GM21390 (cell line): ENCODE data around the gene ATP5ME.
"Not testable (repeated sequence)": the region's sequence is repeated elsewhere in the genome, so short reads cannot be mapped to it uniquely, and the experiment has no call there.

ENCODE experiments used
- ATAC-seq: cut with Tn5 transposase; IDR thresholded peaks from one replicate; pipeline ENCODE4 v1.9.1; 2021; ENCODE audit not compliant: unreplicated experiment

ATP5ME gene

DNA sequence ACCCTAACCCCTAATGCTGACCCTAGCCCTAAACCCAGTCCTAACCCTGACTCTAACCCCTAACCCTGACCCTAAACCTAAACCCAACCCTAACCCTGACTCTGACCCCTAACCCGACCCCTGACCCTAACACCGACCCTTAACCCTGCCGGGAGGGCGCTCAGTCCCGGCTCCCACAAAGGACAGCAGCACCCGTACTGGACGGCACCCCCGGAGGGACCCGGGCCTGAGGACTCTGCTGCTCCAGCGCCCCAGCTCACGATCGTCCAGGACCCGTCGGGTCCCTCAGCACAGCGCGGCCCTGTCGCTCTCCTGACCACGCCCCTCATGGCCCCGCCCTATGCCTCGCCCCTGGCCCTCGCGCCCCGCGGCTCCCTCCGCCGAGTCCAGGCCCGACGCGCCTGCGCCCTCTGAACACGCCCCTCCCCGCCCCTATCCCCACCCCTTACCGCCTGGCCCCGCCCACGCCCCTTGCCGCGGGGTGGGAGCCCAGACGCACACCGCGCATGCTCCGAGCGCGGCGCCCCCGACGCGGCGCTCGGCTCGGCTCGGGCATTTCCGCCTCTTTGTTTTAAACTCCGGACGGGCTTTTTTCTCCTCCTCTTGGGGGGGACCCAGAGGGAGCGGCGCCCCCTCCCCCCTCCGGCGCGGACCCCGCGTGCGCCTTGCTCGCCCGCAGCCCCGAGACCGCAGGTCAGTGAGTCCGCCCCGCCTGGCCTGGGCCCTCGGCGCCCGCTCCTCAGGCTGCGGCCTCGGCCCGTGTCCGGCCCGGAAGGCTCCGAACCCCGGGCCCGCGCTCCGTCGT is 31.4 kb upstream of the ATP5ME start, which contains the start of gene PCGF3:
Gene PCGF3 (plus strand): TSS at position 555 of the 805 bp plus-strand sequence. CDS start 27,849 bp downstream, outside the sequence.
- ATAC-seq = peak; percentile 88

DNA sequence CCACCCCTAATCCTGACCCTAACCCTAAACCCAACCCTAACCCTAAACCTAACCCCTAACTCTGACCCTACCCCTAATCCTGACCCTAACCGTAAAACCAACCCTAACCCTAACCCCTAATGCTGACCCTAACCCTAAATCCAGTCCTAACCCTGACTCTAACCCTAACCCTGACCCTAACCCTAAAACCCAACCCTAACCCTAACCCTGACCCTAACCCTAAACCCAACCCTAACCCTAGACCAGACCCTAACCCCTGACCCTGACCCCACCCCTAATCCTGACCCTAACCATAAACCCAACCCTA is 30.8 kb upstream of the ATP5ME start:
- no peak for ATAC-seq

DNA sequence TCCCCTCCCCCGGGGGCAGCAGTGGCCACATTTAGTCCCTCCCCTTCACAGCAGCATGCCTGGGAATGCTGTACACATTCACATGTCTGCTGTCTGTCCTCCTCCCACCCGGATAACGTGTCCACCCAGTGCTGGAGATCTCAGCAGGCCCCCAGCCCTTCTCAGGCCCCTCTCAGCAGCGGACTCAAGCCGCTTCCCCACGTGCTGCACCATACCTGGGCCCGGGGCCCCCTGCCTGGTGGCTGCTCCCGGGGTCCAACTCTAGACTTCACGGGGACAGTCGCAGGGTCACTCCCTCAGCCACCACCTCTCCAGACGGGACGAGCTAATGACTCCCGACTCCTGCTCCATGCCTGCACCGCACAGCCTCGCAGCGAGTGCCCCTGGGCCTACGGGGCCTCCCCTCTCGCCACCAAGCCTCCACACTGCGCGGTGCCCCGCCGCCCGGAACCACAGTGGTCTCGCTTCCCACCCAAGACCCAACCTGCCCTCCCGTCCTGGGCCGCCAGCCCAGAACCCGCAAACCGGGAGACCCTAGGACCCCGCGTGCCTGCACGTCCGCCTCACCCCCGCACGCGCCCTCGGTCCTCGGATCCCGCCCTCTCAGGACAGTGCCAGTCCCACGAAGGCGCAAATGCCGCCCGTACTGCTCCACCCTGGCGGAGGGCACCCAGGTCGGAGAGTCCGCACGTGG is 30.3 kb upstream of the ATP5ME start:
- no peak for ATAC-seq

- no peak for ATAC-seq
Observed at GRCh38 chr4:703336-704197, 29.5 kb upstream of the ATP5ME start.

DNA sequence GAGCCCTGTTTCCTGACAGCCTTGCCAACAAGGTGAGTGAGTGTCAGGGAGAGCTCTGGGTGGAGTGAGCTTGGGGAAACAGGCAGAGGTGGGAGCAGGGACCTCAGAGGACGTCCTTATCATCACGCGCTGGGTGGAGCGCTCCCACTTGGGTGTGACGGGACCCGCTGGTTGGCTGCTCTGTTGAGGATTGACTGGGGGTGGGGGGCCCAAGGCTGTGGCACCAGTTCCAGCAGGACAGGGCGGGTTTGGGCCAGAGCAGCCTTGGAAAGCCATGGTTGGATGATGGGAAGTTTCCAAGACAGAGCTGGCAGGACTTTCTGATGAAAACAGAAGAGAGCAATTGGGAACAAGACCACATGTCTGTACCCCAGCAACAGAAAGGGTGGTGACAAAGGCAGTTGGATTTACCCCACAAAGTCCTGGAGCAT is 28.6 kb upstream of the ATP5ME start:
- ATAC-seq = no peak

DNA sequence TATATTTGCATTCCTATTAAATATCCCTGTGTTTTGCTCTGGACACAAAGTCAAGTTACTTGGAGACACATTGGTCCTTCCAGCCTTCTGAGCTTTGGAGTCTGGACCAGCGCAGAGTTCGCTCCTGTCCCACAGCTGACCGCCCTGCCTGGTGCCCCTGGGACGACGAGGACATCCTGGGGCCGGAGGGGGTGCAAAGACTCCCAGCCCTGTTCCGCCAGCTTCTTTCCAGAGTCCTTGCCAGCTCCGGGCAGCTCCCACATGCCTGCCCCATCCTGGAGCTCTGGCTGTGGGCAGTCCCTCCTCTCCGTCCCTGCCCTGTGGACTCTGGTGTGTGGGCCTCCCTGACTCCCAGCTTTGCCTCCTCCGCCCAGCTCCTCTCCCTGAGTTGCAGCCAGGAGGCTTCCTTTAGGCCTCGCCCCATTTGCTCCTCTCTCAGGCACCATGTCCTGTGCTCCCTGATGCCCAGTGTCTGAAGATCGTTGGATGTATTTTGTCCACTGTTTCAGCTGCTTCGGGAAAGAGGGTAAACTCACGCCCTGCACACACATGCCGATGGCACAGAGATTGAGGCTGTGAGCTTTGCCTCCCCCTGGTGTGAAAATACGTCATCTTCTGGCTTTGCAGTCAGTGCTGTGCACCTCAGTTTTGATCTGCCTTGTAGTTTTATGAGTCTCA is 26.6 kb upstream of the ATP5ME start:
- no peak for ATAC-seq

- ATAC-seq = no peak
Observed at GRCh38 chr4:699816-700580, 25.9 kb upstream of the ATP5ME start.

- not testable (repeated sequence) for ATAC-seq
Observed at GRCh38 chr4:694341-694940, 20.4 kb upstream of the ATP5ME start.

GRCh38 chr4:692771-693554 is 18.9 kb upstream of the ATP5ME start:
- no peak for ATAC-seq

DNA sequence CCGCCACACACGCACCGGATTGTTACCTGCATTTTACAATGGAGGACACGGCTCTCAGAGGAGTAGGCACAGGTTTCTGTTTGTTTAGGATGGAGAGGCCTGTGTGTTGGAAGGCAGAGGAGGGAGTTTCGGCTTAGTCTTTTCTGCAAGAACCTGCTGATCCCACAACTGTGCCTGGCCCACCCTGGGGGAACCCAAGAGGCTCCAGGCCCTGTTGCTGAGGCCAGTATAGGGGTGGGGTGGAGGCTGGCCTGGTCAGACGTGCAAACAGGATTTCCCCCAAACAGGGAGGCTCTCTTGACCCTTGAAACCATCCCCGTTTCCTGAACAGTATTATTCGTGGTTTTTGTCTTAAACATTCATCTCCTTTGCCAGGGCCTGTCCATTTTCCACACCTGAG is 15.6 kb upstream of the ATP5ME start:
- no peak for ATAC-seq

GRCh38 chr4:688854-689681 is 15.0 kb upstream of the ATP5ME start, which contains the start of gene SLC49A3:
Gene SLC49A3 (minus strand): TSS chr4:689151. CDS start chr4:689127, 24 bp downstream.
- ATAC-seq = no peak

DNA sequence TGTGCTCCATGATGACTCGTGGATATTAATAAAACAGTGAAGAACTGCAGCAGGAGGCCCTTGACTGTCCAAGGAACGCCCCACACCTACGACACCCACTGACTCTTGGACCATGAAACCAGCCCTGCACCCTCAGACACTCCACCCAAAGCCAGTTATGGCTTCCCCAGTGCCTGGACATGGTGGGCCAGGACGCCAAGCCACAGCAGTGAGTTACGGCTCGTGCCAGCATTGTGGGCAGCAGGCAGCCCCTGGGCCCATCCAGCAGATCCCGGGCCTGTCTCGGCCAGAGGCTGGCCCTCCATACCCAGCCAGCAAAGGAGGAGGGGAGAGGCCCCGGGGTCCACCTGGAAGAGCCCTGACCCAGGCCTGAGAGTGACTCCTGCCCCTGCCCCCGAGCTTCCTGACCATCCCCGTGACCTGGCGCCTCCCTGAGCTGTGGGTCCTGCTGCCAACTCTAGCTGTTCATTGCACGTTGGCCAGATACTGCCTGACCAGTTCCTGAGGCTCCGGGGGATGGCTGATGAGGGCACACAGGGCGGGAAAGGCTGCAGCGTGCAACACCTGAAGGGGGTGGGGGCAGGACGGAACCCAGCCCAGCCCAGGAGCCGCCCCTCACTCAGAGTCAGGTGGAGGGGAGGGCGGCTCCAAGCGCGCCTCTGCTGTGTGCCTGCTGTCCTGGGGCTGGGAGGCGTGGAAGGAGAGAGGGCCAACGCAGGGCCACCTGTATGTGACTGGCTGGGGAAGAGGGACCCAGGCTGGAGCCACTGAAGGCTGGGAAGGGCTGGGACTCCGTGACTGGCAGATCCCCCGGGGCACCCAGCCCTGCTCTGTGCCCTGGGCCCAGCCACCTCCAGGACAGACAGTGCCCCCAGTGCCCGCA is 14.1 kb upstream of the ATP5ME start:
- no peak for ATAC-seq

- no peak for ATAC-seq
Observed at GRCh38 chr4:687048-687970, 13.2 kb upstream of the ATP5ME start.

GRCh38 chr4:686413-687040 is 12.5 kb upstream of the ATP5ME start:
- ATAC-seq = no peak

DNA sequence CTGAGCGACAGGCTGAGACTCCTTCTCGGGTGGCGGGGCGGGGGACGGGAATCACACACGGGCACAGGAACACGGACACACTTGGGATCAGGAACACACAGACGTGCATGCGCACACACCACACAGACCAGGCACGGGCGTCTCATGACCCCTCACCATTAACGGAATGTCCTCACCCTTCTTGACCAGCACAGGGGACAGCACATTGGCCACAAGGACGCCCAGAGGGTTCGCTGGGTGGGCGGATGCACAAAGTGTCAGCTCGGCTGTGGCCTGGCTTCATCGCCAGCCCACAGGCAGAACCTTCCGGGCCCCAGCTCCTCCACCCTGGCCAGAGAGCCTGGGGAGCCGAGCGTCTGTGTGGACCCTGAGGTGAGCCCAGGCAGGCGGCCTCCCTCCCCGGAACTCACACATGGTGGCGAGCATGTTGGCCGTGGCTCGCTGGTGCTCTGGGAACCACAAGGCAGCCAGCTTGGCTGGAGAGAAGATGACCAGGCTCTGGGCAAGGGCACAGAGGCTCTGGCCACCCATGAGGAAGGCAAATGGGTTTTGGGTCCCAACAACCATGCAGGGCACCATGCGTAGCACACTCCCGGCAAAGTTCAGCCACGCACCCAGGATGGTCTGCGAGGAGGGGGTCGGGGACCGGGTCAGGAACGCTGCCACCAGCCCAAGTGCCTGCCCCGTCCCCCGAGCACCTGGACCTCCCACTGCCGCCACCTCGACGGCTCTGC is 11.8 kb upstream of the ATP5ME start:
- ATAC-seq = no peak
